GM18907 (cell line): Measurements from ENCODE around the gene PPP1R13B.

Source experiments
- ATAC-seq: cut with Tn5 transposase; IDR thresholded peaks from one replicate; pipeline ENCODE4 v1.9.1; 2021; ENCODE audit warnings: mild to moderate bottlenecking, moderate library complexity; ENCODE audit not compliant: unreplicated experiment

The PPP1R13B gene

GRCh38 chr14:103703433-103704385 lies 143.7 kb downstream of the PPP1R13B start:
- no peak for ATAC-seq

- ATAC-seq: no peak
Measured at GRCh38 chr14:103702497-103703432, 144.6 kb downstream of the PPP1R13B start.

GRCh38 chr14:103702095-103702494 lies 145.3 kb downstream of the PPP1R13B start:
- no peak for ATAC-seq

- ATAC-seq: no peak
Measured at GRCh38 chr14:103700753-103701490, 146.5 kb downstream of the PPP1R13B start.

- no peak for ATAC-seq
Measured at GRCh38 chr14:103699901-103700752, 147.2 kb downstream of the PPP1R13B start.

GRCh38 chr14:103699261-103699661 lies 148.1 kb downstream of the PPP1R13B start:
- ATAC-seq: no peak

- no peak for ATAC-seq
Measured at GRCh38 chr14:103698380-103699260, 148.8 kb downstream of the PPP1R13B start.

GRCh38 chr14:103697603-103698379 lies 149.6 kb downstream of the PPP1R13B start:
- ATAC-seq: no peak

- ATAC-seq: no peak
Measured at GRCh38 chr14:103697206-103697602, 150.2 kb downstream of the PPP1R13B start.

GRCh38 chr14:103696466-103697071 lies 150.8 kb downstream of the PPP1R13B start:
- ATAC-seq: no peak

- no peak for ATAC-seq
Measured at GRCh38 chr14:103696070-103696402, 151.3 kb downstream of the PPP1R13B start.

- ATAC-seq: no peak
Measured at GRCh38 chr14:103695296-103696069, 151.9 kb downstream of the PPP1R13B start.

- no peak for ATAC-seq
Measured at GRCh38 chr14:103694572-103695026, 152.8 kb downstream of the PPP1R13B start.

- no peak for ATAC-seq
Measured at GRCh38 chr14:103693515-103693914, 153.9 kb downstream of the PPP1R13B start.

- ATAC-seq: no peak
Measured at GRCh38 chr14:103692871-103693270, 154.5 kb downstream of the PPP1R13B start.

- peak; percentile 23 for ATAC-seq
Measured at GRCh38 chr14:103692159-103692558, 155.2 kb downstream of the PPP1R13B start.

GRCh38 chr14:103691655-103692054 lies 155.7 kb downstream of the PPP1R13B start:
- ATAC-seq: peak; percentile 64
